HepG2 (cell line): ENCODE data around the gene ACD. TPM values are rescaled to one million over a fixed set of nuclear protein-coding genes. Genes with fewer than 3 reads are reported as not detected.

ENCODE experiments used
- BRF2 ChIP-seq: sonication (generic); formaldehyde crosslinking; IDR thresholded peaks from 2 replicates; pipeline ENCODE4 v1.8.1; 2022; ENCODE audit warnings: mild to moderate bottlenecking, missing genetic modification reagents
- DRAP1 ChIP-seq: IDR thresholded peaks from 2 replicates; pipeline ENCODE4 v1.6.1; 2016; ENCODE audit warnings: missing genetic modification reagents, missing compliant biosample characterization
- EZH2 ChIP-seq: conservative IDR thresholded peaks from 2 replicates; pipeline ENCODE4 v1.6.1; 2012; ENCODE audit warnings: mild to moderate bottlenecking, low read depth, low read length, moderate library complexity
- NFE2 ChIP-seq: sonication (generic); formaldehyde crosslinking; IDR thresholded peaks from 2 replicates; pipeline ENCODE4 v1.4.0; 2020; ENCODE audit warnings: missing genetic modification reagents
- ONECUT2 ChIP-seq: sonication (generic); formaldehyde crosslinking; IDR thresholded peaks from 2 replicates; pipeline ENCODE4 v1.4.0; 2020; ENCODE audit warnings: missing genetic modification reagents
- PAX8 ChIP-seq: sonication (generic); formaldehyde crosslinking; IDR thresholded peaks from 2 replicates; pipeline ENCODE4 v1.8.0; 2022; ENCODE audit warnings: mild to moderate bottlenecking, missing genetic modification reagents, borderline replicate concordance
- RFX5 ChIP-seq: IDR thresholded peaks from 2 replicates; pipeline ENCODE4 v1.6.1; 2011; ENCODE audit warnings: low read depth, low read length, improper control_type of control experiment
- RXRA ChIP-seq: sonication (generic); formaldehyde crosslinking; IDR thresholded peaks from 2 replicates; pipeline ENCODE4 v1.5.1; 2020; ENCODE audit warnings: missing genetic modification reagents
- TRIM24 ChIP-seq: sonication (generic); formaldehyde crosslinking; IDR thresholded peaks from 2 replicates; pipeline ENCODE4 v1.8.0; 2022; ENCODE audit warnings: mild to moderate bottlenecking, missing genetic modification reagents
- ZBTB46 ChIP-seq: sonication (generic); formaldehyde crosslinking; IDR thresholded peaks from 2 replicates; pipeline ENCODE4 v1.4.0; 2020; ENCODE audit warnings: mild to moderate bottlenecking, missing genetic modification reagents, borderline replicate concordance
- ZNF260 ChIP-seq: sonication (generic); formaldehyde crosslinking; IDR thresholded peaks from 2 replicates; pipeline ENCODE4 v1.4.0; 2020; ENCODE audit warnings: missing genetic modification reagents, low read depth, mild to moderate bottlenecking, borderline replicate concordance
- ZNF350 ChIP-seq: sonication (generic); formaldehyde crosslinking; IDR thresholded peaks from 2 replicates; pipeline ENCODE4 v1.4.0; 2020; ENCODE audit warnings: mild to moderate bottlenecking, low read depth, missing genetic modification reagents, borderline replicate concordance
- ZNF414 ChIP-seq: sonication (generic); formaldehyde crosslinking; IDR thresholded peaks from 2 replicates; pipeline ENCODE4 v1.5.0; 2020; ENCODE audit warnings: missing genetic modification reagents
- ZNF574 ChIP-seq: sonication (generic); formaldehyde crosslinking; IDR thresholded peaks from 2 replicates; pipeline ENCODE4 v1.4.0; 2020; ENCODE audit warnings: missing genetic modification reagents
- ZNF605 ChIP-seq: sonication (generic); formaldehyde crosslinking; IDR thresholded peaks from 2 replicates; pipeline ENCODE4 v1.8.0; 2022; ENCODE audit warnings: mild to moderate bottlenecking, missing genetic modification reagents
- ZNF670 ChIP-seq: sonication (generic); formaldehyde crosslinking; IDR thresholded peaks from 2 replicates; pipeline ENCODE4 v1.8.0; 2022; ENCODE audit warnings: mild to moderate bottlenecking, missing genetic modification reagents, borderline replicate concordance
- ZNF678 ChIP-seq: sonication (generic); formaldehyde crosslinking; IDR thresholded peaks from 2 replicates; pipeline ENCODE4 v1.4.0; 2020; ENCODE audit warnings: mild to moderate bottlenecking, missing genetic modification reagents
- ZNF746 ChIP-seq: sonication (generic); formaldehyde crosslinking; IDR thresholded peaks from 2 replicates; pipeline ENCODE4 v1.8.0; 2022; ENCODE audit warnings: mild to moderate bottlenecking, missing genetic modification reagents
- ZNF773 ChIP-seq: sonication (generic); formaldehyde crosslinking; IDR thresholded peaks from 2 replicates; pipeline ENCODE4 v1.4.0; 2020; ENCODE audit warnings: missing genetic modification reagents, borderline replicate concordance
- polyA plus RNA-seq, 8 experiments: library from polyadenylated mRNA; depleted of rRNA in 3 of 8; stranded (reverse) in 7 of 8; unstranded in 1 of 8; fragments of >200 nt; fragmentation: Illumina TruSeq in 4 of 8; extraction: Trizol in 4 of 8; gene quantifications; 2 replicates each; pipeline versions ENCODE4 v1.2.1 to v1.2.3, GENCODE V29; 2011 to 2016; ENCODE audit warnings: low read depth in 4 of 8, missing spikeins in 1 of 8, mixed read lengths in 1 of 8; ENCODE audit not compliant: insufficient read depth in 1 of 8
- total RNA-seq, 5 experiments: library from RNA; depleted of rRNA; stranded (reverse); fragments of >200 nt; fragmentation: Illumina TruSeq; extraction: Trizol; gene quantifications; 2 replicates each; pipeline ENCODE4 v1.2.3, GENCODE V29; 2016; ENCODE audit warnings: low read depth in 1 of 5

Gene ACD
- total and polyA plus RNA-seq, 2 of the 13 experiments (the other 11 are each of a cell fraction or from before 2014, with no cell fraction given), result 32.6 to 38.3 TPM

- TF ChIP-seq DRAP1 (CRISPR knock-in tag) (no peak), ZNF350 (CRISPR knock-in tag) (no peak), ZNF773 (CRISPR knock-in tag) (no peak), ZNF670 (CRISPR knock-in tag) (no peak), RFX5 (no peak), BRF2 (CRISPR knock-in tag) (no peak), RXRA (CRISPR knock-in tag) (0 out of 2 replicates have a peak, but pooled peaks have one; percentile 24), ONECUT2 (no peak), NFE2 (CRISPR knock-in tag) (no peak), ZNF260 (no peak), ZNF746 (CRISPR knock-in tag) (no peak), ZNF574 (no peak), PAX8 (CRISPR knock-in tag) (no peak), ZNF414 (CRISPR knock-in tag) (no peak), EZH2 (no peak), ZNF605 (CRISPR knock-in tag) (no peak), ZNF678 (CRISPR knock-in tag) (no peak), ZBTB46 (no peak), TRIM24 (CRISPR knock-in tag) (no peak)
Measured at GRCh38 chr16:67645397-67646121, 14.5 kb downstream of the ACD start (continued).
